ENCODE results near the gene KIF3B. TPM values are rescaled to one million over a fixed set of nuclear protein-coding genes. Genes with fewer than 3 reads are reported as not detected.

Gene KIF3B
- total and polyA plus RNA-seq, 10 of the 15 experiments (the other 5 are each of a cell fraction or from before 2014, with no cell fraction given) = 7.4 to 37.3 (median 25.9) TPM

- TF ChIP-seq ELK1 (IDR thresholded peaks at IDR 0.05; ENCODE audit: low read depth, low read length) (0 out of 2 replicates have a peak, but pooled peaks have one; percentile 31), MEF2B (IDR thresholded peaks at IDR 0.05; ENCODE audit: partially characterized antibody, poor library complexity, severe bottlenecking) (peak; percentile 41), BMI1 (IDR thresholded peaks at IDR 0.05; ENCODE audit: borderline replicate concordance) (peak; percentile 96), USF2 (IDR thresholded peaks at IDR 0.05; ENCODE audit: borderline replicate concordance, low read depth, low read length) (no peak), LARP7 (IDR thresholded peaks at IDR 0.05) (peak; percentile 79; the same call in 1 of the 2 replicates), ZBTB40 (IDR thresholded peaks at IDR 0.05; ENCODE audit: borderline replicate concordance) (peak; percentile 100), TARDBP (IDR thresholded peaks at IDR 0.05; ENCODE audit: borderline replicate concordance) (peak; percentile 99), GATAD2B (conservative IDR thresholded peaks at IDR 0.05; ENCODE audit: low read depth) (peak; percentile 94), BHLHE40 (IDR thresholded peaks at IDR 0.05; ENCODE audit: borderline replicate concordance in 1 of 2, low read depth in 2 of 2, low read length in 1 of 2) (peak in 1 of 2 experiments; percentile 39; a peak in 2 of 4 replicates), KAT2A (conservative IDR thresholded peaks at IDR 0.05; ENCODE audit: control insufficient read depth, low read depth, low read length) (no peak), SP1 (IDR thresholded peaks at IDR 0.05; ENCODE audit: low read depth, low read length) (peak; percentile 33), TAF1 (IDR thresholded peaks at IDR 0.05; ENCODE audit: borderline replicate concordance, low read depth, low read length) (peak; percentile 45; the same call in 1 of the 2 replicates), CREM (IDR thresholded peaks at IDR 0.05; ENCODE audit: low read depth) (peak; percentile 72), CEBPZ (IDR thresholded peaks at IDR 0.05; ENCODE audit: low read depth, low read length) (no peak), SIN3A (IDR thresholded peaks at IDR 0.05; ENCODE audit: low read depth, low read length) (peak; percentile 93; the same call in 1 of the 2 replicates), SIX5 (IDR thresholded peaks at IDR 0.05; ENCODE audit: low read depth, low read length, severe bottlenecking) (peak; percentile 40), ZSCAN29 (IDR thresholded peaks at IDR 0.05) (0 out of 2 replicates have a peak, but pooled peaks have one; percentile 28), STAT1 (conservative IDR thresholded peaks at IDR 0.05) (no peak), MYC (IDR thresholded peaks at IDR 0.05; ENCODE audit: insufficient read depth, insufficient read length, insufficient replicate concordance, low read length, severe bottlenecking) (no peak), DPF2 (IDR thresholded peaks at IDR 0.05) (peak; percentile 56; the same call in 1 of the 2 replicates)
These were observed at the start of gene KIF3B (continued) for GRCh38 chr20:32277361-32278198.
